Measurements from ENCODE around the gene ESYT3.
"Not testable (repeated sequence)": the region's sequence is repeated elsewhere in the genome, so short reads cannot be mapped to it uniquely, and the experiment has no call there.

ESYT3 gene

DNA sequence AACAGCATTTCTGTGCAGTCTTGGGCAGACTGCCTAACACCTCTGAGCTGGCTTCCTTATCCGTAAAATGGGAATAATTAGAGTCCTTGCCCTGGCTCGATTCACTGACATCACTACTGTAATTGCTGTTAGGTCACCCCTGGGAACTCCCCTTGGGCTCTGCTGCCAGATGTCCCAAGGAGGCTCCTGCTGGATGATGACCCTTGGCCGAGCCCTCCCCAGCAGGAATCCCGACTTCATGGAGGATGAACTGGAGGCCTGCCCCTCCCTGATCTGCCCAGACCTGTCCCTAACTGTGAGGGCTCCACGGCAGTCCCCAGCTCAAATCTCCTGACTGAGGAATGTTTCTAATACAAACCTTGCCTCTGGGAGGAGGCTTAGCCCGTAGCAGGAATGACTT lies 18.0 kb downstream of the ESYT3 start:
- peaks cover 22% of the 10 kb centered on the region for H3K36me3 ChIP-seq (ENCODE audit: control insufficient read depth, insufficient read depth, low read length)
- no peaks in the 10 kb centered on the region for H3K27me3 ChIP-seq (ENCODE audit: control insufficient read depth, insufficient read depth, low read length)
- H3K4me1 ChIP-seq (ENCODE audit: control insufficient read depth, insufficient read depth, low read length), result peaks cover 20% of the 10 kb centered on the region
- H3K4me3 ChIP-seq (ENCODE audit: low read depth, low read length), result no peak overlapping the region
- peaks cover 8% of the 10 kb centered on the region; the same call in 1 of the 2 replicates for H3K9me3 ChIP-seq (ENCODE audit: control insufficient read depth, insufficient read depth, low read depth, low read length)
- H3K9ac ChIP-seq (ENCODE audit: low read length), result no peak overlapping the region
- H3K27ac ChIP-seq (ENCODE audit: low read depth, low read length), result no peak overlapping the region

GRCh38 chr3:138453940-138454339 lies 19.5 kb downstream of the ESYT3 start:
- not testable (repeated sequence) for H3K9ac ChIP-seq (ENCODE audit: low read length); H3K9me3 ChIP-seq (ENCODE audit: control insufficient read depth, insufficient read depth, low read depth, low read length); H3K27ac ChIP-seq (ENCODE audit: low read depth, low read length); H3K4me3 ChIP-seq (ENCODE audit: low read depth, low read length); H3K27me3 ChIP-seq (ENCODE audit: control insufficient read depth, insufficient read depth, low read length)
- Histone ChIP-seq H3K4me1 (ENCODE audit: control insufficient read depth, insufficient read depth, low read length) (peaks cover 32% of the 10 kb centered on the region), H3K36me3 (ENCODE audit: control insufficient read depth, insufficient read depth, low read length) (peaks cover 26% of the 10 kb centered on the region)

DNA sequence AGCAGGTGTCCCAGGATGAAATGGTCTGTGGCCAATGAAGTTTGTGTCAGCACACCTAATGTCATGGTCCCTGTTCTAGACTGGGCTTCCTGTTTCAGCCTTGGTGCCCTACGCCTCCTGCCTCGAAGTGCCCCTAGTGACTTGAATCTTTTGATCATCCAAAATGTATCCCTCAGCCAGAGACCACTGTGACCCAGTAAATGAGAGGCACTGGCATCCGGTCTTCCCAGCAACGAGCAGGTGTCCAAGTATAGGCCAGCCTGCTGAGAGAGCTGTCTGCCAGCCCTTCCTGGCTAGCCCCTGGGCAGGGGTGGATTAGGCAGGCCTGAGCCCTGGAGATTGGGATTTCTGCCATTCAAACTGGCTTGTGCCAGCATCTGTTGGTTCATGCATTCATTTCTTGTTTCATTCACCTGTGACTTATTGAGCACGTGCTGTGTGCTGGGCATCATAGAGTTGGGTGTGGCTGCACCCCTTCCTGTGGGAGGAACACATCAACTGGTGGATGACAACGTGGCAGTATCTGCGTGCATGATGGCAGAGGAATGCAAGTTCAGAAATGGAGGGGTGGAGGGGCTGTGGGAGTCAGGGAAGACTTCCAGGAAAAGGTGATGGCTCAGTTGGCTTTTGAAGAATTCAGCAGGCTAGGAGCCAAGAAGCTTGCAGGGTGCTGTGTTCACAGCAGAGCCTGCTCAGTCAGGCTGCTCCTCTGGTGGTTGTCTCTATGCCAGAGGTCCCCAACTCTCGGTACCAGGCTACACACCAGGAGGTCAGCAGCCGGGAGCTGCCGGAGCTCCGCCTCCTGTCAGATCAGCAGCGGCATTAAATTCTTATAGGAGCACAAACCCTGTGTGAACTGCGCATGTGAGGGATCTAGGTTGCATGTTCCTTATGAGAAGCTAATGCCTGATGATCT lies 21.6 kb downstream of the ESYT3 start:
- Histone ChIP-seq H3K36me3 (ENCODE audit: control insufficient read depth, insufficient read depth, low read length) (peaks cover 26% of the 10 kb centered on the region), H3K4me3 (ENCODE audit: low read depth, low read length) (no peak overlapping the region), H3K9me3 (ENCODE audit: control insufficient read depth, insufficient read depth, low read depth, low read length) (peaks cover 8% of the 10 kb centered on the region; the same call in 1 of the 2 replicates), H3K4me1 (ENCODE audit: control insufficient read depth, insufficient read depth, low read length) (peaks cover 31% of the 10 kb centered on the region), H3K27me3 (ENCODE audit: control insufficient read depth, insufficient read depth, low read length) (no peaks in the 10 kb centered on the region), H3K27ac (ENCODE audit: low read depth, low read length) (no peak overlapping the region), H3K9ac (ENCODE audit: low read length) (no peak overlapping the region)

DNA sequence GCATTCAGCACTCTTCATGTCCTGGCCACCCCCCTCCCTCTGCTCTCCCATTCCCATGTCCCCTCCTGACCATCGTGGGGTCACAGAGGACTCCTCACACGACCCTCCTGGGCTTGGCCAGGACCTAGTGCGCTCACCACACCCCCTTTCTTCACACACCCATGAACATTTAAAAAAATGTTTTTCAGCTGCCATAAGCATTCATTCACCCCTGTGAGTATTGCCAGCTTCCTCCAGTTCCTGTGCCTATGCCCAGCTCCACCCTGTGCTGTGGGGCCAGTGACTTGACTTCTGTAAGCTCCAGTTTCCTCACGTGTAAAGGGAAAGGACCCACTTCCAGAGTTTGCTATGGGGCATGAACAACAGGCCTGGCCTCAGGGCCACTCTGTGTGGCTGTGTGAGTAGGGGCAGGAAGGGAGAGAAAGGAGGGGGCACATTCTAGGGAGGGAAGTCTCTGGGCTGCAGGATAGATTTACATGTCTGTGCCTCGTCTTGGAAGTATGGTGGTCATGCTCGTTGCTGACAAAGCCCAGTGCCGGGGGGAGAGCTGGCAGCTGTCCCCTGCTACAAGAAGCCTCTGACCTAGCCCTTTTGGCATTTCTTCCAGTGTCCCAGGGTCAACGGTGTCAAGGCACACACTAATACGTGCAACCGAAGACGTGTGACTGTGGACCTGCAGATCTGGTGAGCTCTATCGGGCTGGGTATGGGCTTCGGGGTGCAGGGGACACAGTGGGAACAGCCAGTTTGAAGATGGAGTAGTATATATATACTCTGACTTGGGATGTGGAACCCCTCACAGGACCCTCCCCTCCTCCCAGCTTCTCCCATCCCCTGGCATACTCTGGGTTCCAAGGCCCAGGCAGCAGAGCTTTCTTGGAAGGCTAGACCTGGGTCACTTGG lies 22.8 kb downstream of the ESYT3 start:
- Histone ChIP-seq H3K36me3 (ENCODE audit: control insufficient read depth, insufficient read depth, low read length) (peaks cover 26% of the 10 kb centered on the region), H3K9ac (ENCODE audit: low read length) (peak overlapping the region; percentile 22), H3K4me3 (ENCODE audit: low read depth, low read length) (no peak overlapping the region; the same call in 1 of the 2 replicates), H3K9me3 (ENCODE audit: control insufficient read depth, insufficient read depth, low read depth, low read length) (peaks cover 8% of the 10 kb centered on the region; the same call in 1 of the 2 replicates), H3K27ac (ENCODE audit: low read depth, low read length) (peak overlapping the region; percentile 55; the same call in 1 of the 2 replicates), H3K27me3 (ENCODE audit: control insufficient read depth, insufficient read depth, low read length) (no peaks in the 10 kb centered on the region), H3K4me1 (ENCODE audit: control insufficient read depth, insufficient read depth, low read length) (peaks cover 20% of the 10 kb centered on the region; the same call in 1 of the 2 replicates)

GRCh38 chr3:138457863-138458735 lies 23.7 kb downstream of the ESYT3 start:
- Histone ChIP-seq H3K36me3 (ENCODE audit: control insufficient read depth, insufficient read depth, low read length) (peaks cover 26% of the 10 kb centered on the region), H3K4me1 (ENCODE audit: control insufficient read depth, insufficient read depth, low read length) (peaks cover 18% of the 10 kb centered on the region; the same call in 1 of the 2 replicates), H3K9ac (ENCODE audit: low read length) (peak overlapping the region; percentile 37), H3K9me3 (ENCODE audit: control insufficient read depth, insufficient read depth, low read depth, low read length) (peaks cover 8% of the 10 kb centered on the region; the same call in 1 of the 2 replicates), H3K4me3 (ENCODE audit: low read depth, low read length) (no peak overlapping the region), H3K27me3 (ENCODE audit: control insufficient read depth, insufficient read depth, low read length) (no peaks in the 10 kb centered on the region), H3K27ac (ENCODE audit: low read depth, low read length) (peak overlapping the region; percentile 55; the same call in 1 of the 2 replicates)

DNA sequence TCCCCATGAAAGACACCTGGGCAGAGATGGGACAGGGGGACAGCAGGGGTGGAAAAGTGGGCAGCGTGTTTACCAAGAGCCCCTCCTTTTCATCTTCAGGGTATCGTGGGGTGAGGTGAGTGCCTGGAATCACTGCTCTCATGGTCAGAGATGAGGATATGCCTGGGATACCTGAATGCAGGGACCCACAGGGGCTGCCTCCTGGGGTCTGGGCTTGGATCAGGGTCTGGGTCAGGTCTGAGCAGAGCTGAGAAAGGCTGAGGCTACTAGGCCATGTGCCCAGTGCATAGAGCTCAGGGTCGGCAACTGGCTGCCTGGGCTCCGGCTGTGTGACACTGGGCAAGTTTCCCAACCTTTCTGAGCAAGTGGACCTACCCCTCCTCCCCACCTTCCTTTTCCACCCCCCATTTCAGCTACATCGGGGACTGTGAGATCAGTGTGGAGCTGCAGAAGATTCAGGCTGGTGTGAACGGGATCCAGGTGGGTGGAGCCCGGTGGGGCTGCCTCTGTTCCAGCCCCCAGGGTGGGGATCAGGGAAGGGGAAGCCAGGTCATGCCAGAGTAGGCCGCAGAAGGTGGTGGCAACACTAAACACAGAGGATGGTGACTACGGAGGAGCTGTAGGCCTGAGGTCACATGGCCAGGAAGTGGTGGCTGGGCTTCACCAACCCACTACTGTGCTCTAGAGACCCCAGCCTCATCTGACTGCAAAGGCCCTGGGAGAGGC lies 24.5 kb downstream of the ESYT3 start:
- Histone ChIP-seq H3K4me1 (ENCODE audit: control insufficient read depth, insufficient read depth, low read length) (peaks cover 18% of the 10 kb centered on the region; the same call in 1 of the 2 replicates), H3K27me3 (ENCODE audit: control insufficient read depth, insufficient read depth, low read length) (no peaks in the 10 kb centered on the region), H3K36me3 (ENCODE audit: control insufficient read depth, insufficient read depth, low read length) (peaks cover 26% of the 10 kb centered on the region), H3K9me3 (ENCODE audit: control insufficient read depth, insufficient read depth, low read depth, low read length) (peaks cover 8% of the 10 kb centered on the region; the same call in 1 of the 2 replicates), H3K4me3 (ENCODE audit: low read depth, low read length) (no peak overlapping the region), H3K27ac (ENCODE audit: low read depth, low read length) (peak overlapping the region; percentile 12; the same call in 1 of the 2 replicates), H3K9ac (ENCODE audit: low read length) (peak overlapping the region; percentile 37)

DNA sequence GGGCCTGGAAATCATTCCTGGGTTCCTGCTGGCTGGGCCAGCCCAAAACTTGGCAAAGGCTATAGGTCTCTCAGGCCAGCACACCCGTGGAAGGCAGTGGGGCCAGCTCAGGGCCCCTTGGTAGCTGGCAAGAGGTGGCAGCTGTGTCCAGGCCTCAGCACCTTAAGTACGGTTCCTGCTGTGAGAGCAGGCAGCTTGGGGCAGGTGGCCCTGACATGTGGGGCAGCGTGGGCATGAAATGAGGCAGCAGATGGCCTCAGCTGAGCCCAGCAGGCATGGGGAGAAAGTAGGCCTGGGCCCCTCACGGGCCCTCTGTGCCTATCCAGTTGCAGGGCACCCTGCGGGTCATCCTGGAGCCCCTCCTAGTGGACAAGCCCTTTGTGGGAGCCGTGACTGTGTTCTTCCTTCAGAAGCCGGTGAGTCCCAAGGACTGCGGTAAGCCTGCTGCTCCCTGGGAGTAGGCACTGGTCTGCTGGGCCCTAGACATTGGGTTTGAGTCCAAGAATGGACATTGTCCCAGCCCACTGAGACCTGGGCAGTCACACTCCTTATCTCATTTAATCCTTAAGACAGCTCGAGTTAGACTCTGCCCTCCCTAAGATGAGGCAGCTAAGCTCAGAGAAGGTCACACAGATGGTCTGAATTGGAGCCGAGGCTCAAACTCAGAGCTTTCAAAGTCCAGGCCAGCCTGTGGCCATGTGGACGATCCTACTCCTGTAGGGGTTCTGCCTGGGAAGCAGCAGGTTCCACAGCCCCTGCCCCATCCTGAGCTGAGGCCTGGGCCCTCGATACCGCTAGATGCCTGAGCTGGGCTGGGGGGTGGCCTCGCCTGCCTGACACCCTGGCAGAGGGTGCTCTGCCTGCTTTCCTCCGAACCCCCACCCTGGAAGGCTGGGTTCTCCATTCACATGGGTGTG lies 25.5 kb downstream of the ESYT3 start:
- Histone ChIP-seq H3K4me1 (ENCODE audit: control insufficient read depth, insufficient read depth, low read length) (peaks cover 18% of the 10 kb centered on the region; the same call in 1 of the 2 replicates), H3K9me3 (ENCODE audit: control insufficient read depth, insufficient read depth, low read depth, low read length) (peaks cover 8% of the 10 kb centered on the region; the same call in 1 of the 2 replicates), H3K9ac (ENCODE audit: low read length) (no peak overlapping the region), H3K36me3 (ENCODE audit: control insufficient read depth, insufficient read depth, low read length) (peaks cover 34% of the 10 kb centered on the region), H3K27me3 (ENCODE audit: control insufficient read depth, insufficient read depth, low read length) (no peaks in the 10 kb centered on the region), H3K27ac (ENCODE audit: low read depth, low read length) (peak overlapping the region; percentile 12; the same call in 1 of the 2 replicates), H3K4me3 (ENCODE audit: low read depth, low read length) (no peak overlapping the region)

DNA sequence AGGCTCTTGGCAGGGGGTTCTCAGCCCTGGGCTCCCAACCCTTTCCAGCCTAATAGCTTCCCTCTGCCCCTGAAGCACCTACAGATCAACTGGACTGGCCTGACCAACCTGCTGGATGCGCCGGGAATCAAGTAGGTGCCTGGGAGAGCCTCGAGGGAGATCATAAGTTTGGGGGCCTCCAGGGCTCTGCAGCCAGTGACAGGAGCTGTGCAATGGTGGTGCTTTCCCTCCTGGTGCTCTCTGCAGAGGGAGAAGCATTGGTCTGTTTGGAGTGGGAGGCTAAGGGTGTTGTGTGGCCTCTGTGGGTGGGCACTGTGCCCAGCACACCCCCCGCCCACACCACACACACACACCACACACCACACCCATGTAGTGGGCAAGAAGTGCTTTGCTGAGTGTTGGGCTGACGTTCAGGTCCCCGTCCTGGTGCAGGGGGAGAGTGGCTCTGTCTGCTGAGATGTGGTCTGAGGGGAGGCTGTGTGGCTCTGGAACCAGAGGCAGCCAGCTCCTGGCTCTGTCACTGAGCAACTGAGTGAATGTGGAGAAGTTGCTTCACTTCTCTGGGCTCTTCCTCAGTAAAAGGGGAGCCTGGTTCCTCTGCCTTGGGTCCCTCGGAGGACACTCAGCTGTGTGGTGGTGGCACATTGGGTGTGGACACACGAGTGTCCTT lies 26.3 kb downstream of the ESYT3 start:
- peaks cover 18% of the 10 kb centered on the region; the same call in 1 of the 2 replicates for H3K4me1 ChIP-seq (ENCODE audit: control insufficient read depth, insufficient read depth, low read length)
- no peak overlapping the region for H3K27ac ChIP-seq (ENCODE audit: low read depth, low read length)
- H3K27me3 ChIP-seq (ENCODE audit: control insufficient read depth, insufficient read depth, low read length), result no peaks in the 10 kb centered on the region
- no peak overlapping the region for H3K9ac ChIP-seq (ENCODE audit: low read length)
- peaks cover 8% of the 10 kb centered on the region; the same call in 1 of the 2 replicates for H3K9me3 ChIP-seq (ENCODE audit: control insufficient read depth, insufficient read depth, low read depth, low read length)
- peaks cover 28% of the 10 kb centered on the region for H3K36me3 ChIP-seq (ENCODE audit: control insufficient read depth, insufficient read depth, low read length)
- no peak overlapping the region for H3K4me3 ChIP-seq (ENCODE audit: low read depth, low read length)
